ENCODE measurements around the gene PKIB.

The PKIB gene

GRCh38 chr6:122692175-122692598 is 82.0 kb downstream of the PKIB start:
- H3K27me3 ChIP-seq (ENCODE audit: low read depth): no peaks in the 10 kb centered on the region
- no peak for DNase-seq (ENCODE audit: low spot score in 2 of 2)
- in situ Hi-C loops (cut with MboI; ENCODE audit: low sequenced_read_pairs): no loop called here
- no peaks in the 10 kb centered on the region for H3K9me3 ChIP-seq
- H3K4me1 ChIP-seq: peaks cover 19% of the 10 kb centered on the region
- no peaks in the 10 kb centered on the region for H3K36me3 ChIP-seq (replicated peaks)
- no peak overlapping the region for H3K4me3 ChIP-seq

GRCh38 chr6:122692807-122693580 is 82.8 kb downstream of the PKIB start:
- in situ Hi-C loops (cut with MboI; ENCODE audit: low sequenced_read_pairs): no loop called here
- no peaks in the 10 kb centered on the region for H3K27me3 ChIP-seq (ENCODE audit: low read depth)
- H3K36me3 ChIP-seq (replicated peaks): no peaks in the 10 kb centered on the region
- DNase-seq (ENCODE audit: low spot score in 2 of 2): peak in 1 of 2 experiments; percentile 52
- no peaks in the 10 kb centered on the region for H3K9me3 ChIP-seq
- H3K4me1 ChIP-seq: peaks cover 19% of the 10 kb centered on the region
- H3K4me3 ChIP-seq: no peak overlapping the region

DNA sequence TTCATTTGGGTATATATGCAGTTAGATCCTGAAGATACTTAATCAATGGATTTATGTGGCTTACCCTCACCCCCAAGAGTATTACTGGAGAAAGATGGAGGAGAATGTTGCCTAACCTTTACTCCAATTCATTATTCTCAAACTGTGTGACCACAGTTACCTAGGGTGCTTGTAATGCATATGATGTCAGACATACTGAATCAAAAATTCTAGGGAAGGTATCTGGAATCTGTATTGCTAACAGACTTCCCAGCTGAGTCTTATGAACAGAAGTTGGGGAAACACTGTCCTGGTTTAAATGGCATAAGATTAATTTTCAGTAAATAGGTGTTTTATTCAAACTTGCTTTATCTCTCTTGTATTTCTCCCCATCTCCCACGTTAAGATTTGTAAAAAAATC is 83.9 kb downstream of the PKIB start:
- DNase-seq (ENCODE audit: low spot score in 2 of 2): no peak
- Histone ChIP-seq H3K9me3 (no peaks in the 10 kb centered on the region), H3K4me1 (peaks cover 19% of the 10 kb centered on the region), H3K4me3 (no peak overlapping the region), H3K27me3 (ENCODE audit: low read depth) (no peaks in the 10 kb centered on the region), H3K36me3 (replicated peaks) (no peaks in the 10 kb centered on the region)
- in situ Hi-C loops (cut with MboI; ENCODE audit: low sequenced_read_pairs): no loop called here

DNA sequence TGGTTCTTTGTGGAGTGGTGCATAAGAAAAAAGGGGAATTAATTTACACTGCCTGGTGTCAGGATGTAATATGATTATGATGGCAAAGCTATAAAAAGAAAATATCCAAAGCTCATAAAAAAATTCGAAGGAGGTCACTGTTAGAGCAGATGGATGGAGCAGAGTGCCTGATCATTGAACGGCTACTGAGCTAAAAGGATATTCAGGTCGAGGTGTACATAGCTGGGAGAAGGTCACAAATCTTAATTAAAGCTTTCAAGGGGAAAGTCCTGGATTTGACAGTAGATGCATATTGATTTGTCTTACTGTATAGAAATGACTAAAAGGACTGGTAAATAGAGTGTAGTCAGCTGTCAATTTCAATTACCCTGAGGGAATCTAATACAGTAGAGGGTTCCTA is 84.4 kb downstream of the PKIB start:
- DNase-seq (ENCODE audit: low spot score in 2 of 2): peak in 1 of 2 experiments; percentile 46
- Histone ChIP-seq H3K36me3 (replicated peaks) (no peaks in the 10 kb centered on the region), H3K4me1 (peaks cover 19% of the 10 kb centered on the region), H3K9me3 (no peaks in the 10 kb centered on the region), H3K27me3 (ENCODE audit: low read depth) (no peaks in the 10 kb centered on the region), H3K4me3 (no peak overlapping the region)
- in situ Hi-C loops (cut with MboI; ENCODE audit: low sequenced_read_pairs): no loop called here

DNA sequence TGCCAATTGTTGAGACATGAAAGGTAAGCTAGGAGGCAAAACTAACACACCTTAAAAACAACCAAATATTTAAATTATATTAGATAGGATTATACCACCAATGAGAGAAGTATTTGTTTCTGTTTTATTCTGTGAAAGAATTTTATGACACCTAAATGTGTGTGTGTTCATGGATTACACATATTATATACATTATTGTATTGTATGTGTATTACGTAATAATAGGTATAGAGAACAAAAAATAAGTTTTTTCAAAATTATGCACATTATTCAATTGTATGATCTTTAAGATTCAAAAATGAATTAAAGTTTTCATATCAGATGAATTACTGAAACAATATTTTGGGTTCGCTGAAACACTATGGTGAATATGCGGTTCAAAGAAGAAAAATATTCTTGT is 85.0 kb downstream of the PKIB start:
- H3K4me1 ChIP-seq: peaks cover 19% of the 10 kb centered on the region
- H3K4me3 ChIP-seq: no peak overlapping the region
- H3K27me3 ChIP-seq (ENCODE audit: low read depth): no peaks in the 10 kb centered on the region
- no peaks in the 10 kb centered on the region for H3K9me3 ChIP-seq
- H3K36me3 ChIP-seq (replicated peaks): no peaks in the 10 kb centered on the region
- in situ Hi-C loops (cut with MboI; ENCODE audit: low sequenced_read_pairs): no loop called here
- no peak for DNase-seq (ENCODE audit: low spot score in 2 of 2)

GRCh38 chr6:122696079-122696478 is 85.9 kb downstream of the PKIB start:
- peaks cover 19% of the 10 kb centered on the region for H3K4me1 ChIP-seq
- H3K27me3 ChIP-seq (ENCODE audit: low read depth): no peaks in the 10 kb centered on the region
- no peak overlapping the region for H3K4me3 ChIP-seq
- no peak for DNase-seq (ENCODE audit: low spot score in 2 of 2)
- in situ Hi-C loops (cut with MboI; ENCODE audit: low sequenced_read_pairs): no loop called here
- no peaks in the 10 kb centered on the region for H3K9me3 ChIP-seq
- no peaks in the 10 kb centered on the region for H3K36me3 ChIP-seq (replicated peaks)

DNA sequence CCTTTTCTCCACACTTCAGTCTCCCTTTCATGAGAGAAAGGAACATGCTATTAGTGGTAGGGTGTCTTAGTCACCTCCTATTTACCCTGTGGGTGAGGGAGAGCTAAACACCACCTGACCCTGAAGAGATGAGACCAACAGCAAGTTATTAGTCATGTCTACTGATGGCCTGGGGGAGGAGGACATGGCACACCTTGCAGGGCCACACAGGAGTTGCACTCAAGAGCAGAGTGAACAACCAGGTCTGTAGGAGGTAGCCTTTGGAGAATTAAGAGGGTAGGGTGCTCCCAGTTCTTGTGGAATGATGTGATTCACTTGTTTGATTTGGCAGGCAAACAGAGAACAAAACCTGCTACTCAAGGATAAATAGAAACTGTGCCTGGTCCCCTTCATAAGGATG is 86.6 kb downstream of the PKIB start:
- no peak overlapping the region for H3K4me3 ChIP-seq
- H3K4me1 ChIP-seq: peaks cover 19% of the 10 kb centered on the region
- in situ Hi-C loops (cut with MboI; ENCODE audit: low sequenced_read_pairs): no loop called here
- H3K27me3 ChIP-seq (ENCODE audit: low read depth): no peaks in the 10 kb centered on the region
- H3K36me3 ChIP-seq (replicated peaks): no peaks in the 10 kb centered on the region
- H3K9me3 ChIP-seq: no peaks in the 10 kb centered on the region
- DNase-seq (ENCODE audit: low spot score in 2 of 2): no peak

GRCh38 chr6:122697458-122697857 is 87.3 kb downstream of the PKIB start:
- H3K4me3 ChIP-seq: no peak overlapping the region
- in situ Hi-C loops (cut with MboI; ENCODE audit: low sequenced_read_pairs): no loop called here
- H3K27me3 ChIP-seq (ENCODE audit: low read depth): no peaks in the 10 kb centered on the region
- H3K9me3 ChIP-seq: no peaks in the 10 kb centered on the region
- no peaks in the 10 kb centered on the region for H3K36me3 ChIP-seq (replicated peaks)
- no peak for DNase-seq (ENCODE audit: low spot score in 2 of 2)
- peaks cover 15% of the 10 kb centered on the region for H3K4me1 ChIP-seq

DNA sequence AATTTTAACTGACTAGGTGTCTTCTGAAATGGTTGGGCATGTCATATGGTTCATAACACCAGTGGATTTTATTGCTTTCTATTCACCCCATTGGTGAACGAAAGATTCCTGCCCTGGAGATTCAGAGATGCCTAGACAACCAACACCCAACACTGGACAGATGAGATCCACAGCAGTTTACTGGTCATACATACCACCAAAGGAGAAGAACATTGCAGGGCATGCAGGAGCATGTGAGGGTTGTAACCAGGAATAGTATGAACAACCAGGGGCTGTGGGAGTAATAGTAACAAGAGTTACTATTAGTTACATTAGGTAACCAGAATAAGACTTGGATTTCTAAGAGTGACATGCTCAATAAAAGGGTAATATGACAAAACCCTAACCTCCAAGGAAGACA is 91.5 kb downstream of the PKIB start:
- no peak for DNase-seq (ENCODE audit: low spot score in 2 of 2)
- Histone ChIP-seq H3K9me3 (no peaks in the 10 kb centered on the region), H3K27me3 (ENCODE audit: low read depth) (no peaks in the 10 kb centered on the region), H3K4me3 (no peak overlapping the region), H3K36me3 (replicated peaks) (no peaks in the 10 kb centered on the region), H3K4me1 (no peaks in the 10 kb centered on the region)
- in situ Hi-C loops (cut with MboI; ENCODE audit: low sequenced_read_pairs): no loop called here

DNA sequence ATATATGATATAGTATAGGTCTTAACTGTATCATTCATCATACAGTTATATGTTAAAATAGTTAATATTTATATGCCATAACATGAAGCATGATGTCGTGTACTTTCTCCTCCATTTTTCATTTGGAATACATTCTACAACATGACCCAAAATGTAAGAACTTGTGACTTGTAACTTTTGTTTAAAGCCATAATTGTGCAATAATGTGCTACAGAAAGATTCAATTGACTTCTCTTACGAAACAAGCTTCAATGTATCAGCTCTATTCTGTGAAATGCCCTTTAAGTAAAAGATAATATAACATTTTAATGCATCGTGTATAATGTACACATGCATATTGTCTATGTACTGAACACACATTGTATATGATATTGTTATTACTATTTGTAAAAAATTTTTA is 92.6 kb downstream of the PKIB start:
- 0 out of 2 replicates have a peak, but pooled peaks cover 4% of the 10 kb centered on the region for H3K27me3 ChIP-seq (ENCODE audit: low read depth)
- in situ Hi-C loops (cut with MboI; ENCODE audit: low sequenced_read_pairs): no loop called here
- no peaks in the 10 kb centered on the region for H3K9me3 ChIP-seq
- DNase-seq (ENCODE audit: low spot score in 2 of 2): no peak
- H3K36me3 ChIP-seq (replicated peaks): no peaks in the 10 kb centered on the region
- H3K4me1 ChIP-seq: no peaks in the 10 kb centered on the region
- no peak overlapping the region for H3K4me3 ChIP-seq

- Histone ChIP-seq H3K36me3 (replicated peaks) (no peaks in the 10 kb centered on the region), H3K4me3 (no peak overlapping the region)
- no peak for DNase-seq (ENCODE audit: low spot score in 2 of 2)
Measured at GRCh38 chr6:122704066-122704465, 93.9 kb downstream of the PKIB start.

DNA sequence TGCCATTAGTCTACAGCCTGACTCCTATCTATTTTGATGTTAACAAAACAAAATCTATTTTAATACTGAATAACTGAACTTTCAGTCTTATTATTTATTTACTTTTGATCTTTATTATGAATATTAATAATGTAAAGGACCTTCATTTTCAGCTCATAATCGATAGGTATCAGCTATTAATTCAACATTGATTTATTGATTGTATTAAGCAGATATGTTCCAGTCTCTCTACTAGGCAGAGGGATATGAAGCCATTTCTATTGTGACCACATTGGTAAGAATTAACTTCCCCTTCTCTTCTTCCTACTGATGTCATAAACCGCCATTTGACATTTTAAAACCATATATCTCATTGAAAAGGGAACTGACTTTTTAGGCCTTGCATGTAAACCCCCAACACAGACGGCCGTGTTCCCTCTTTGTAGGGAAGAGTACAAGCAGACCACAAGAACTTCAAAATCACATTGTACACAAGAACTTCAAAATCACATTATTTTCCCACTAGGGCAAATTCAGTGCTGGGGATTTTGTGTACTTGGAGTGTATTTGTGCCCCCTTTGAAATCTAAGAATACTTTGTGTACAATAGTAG is 99.8 kb downstream of the PKIB start:
- in situ Hi-C loops (cut with MboI; ENCODE audit: low sequenced_read_pairs): no loop called here
- no peaks in the 10 kb centered on the region for H3K9me3 ChIP-seq
- H3K27me3 ChIP-seq (ENCODE audit: low read depth): peaks cover 12% of the 10 kb centered on the region
- no peaks in the 10 kb centered on the region for H3K4me1 ChIP-seq
- H3K36me3 ChIP-seq (replicated peaks): no peaks in the 10 kb centered on the region
- DNase-seq (ENCODE audit: low spot score in 2 of 2): no peak
- H3K4me3 ChIP-seq: no peak overlapping the region

More at GRCh38 chr6:122704066-122704465, 93.9 kb downstream of the PKIB start:
- peaks cover 8% of the 10 kb centered on the region; the same call in 1 of the 2 replicates for H3K27me3 ChIP-seq (ENCODE audit: low read depth)
- in situ Hi-C loops (cut with MboI; ENCODE audit: low sequenced_read_pairs): no loop called here
- H3K9me3 ChIP-seq: no peaks in the 10 kb centered on the region
- no peaks in the 10 kb centered on the region for H3K4me1 ChIP-seq

DNA sequence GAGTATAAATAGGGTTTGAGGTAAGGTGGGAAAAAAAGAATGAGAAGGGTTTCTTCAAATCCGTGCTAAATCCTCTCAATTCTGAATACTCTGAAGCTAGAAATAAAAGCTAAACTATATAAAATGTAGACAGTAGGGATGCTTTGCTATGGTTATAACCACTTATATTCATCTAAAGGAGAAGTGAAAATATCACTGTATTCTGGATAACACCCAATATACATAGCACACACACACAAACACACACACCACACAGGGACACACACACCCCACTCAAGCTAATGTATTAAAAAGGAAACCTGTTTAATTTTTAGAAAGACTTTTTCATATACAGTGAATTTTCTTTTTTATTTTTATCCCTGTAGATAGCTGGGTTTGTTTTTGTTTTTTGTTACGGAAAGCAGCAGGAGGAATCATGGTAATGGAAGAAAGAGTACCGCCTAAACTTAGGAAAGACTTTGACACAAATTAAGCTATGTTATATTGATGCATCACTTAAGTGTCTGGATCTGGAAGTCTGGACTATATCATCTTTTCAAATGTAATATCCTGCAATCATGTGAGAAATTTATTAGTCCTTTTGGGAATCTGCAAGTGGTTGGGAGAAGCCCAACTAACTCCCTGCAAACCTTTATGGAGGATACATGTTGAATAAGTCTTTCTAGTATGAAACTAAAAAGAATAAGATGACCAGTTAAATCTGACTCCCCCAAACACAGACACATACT is 100.9 kb downstream of the PKIB start:
- in situ Hi-C loops (cut with MboI; ENCODE audit: low sequenced_read_pairs): no loop called here
- Histone ChIP-seq H3K4me3 (no peak overlapping the region), H3K4me1 (no peaks in the 10 kb centered on the region), H3K27me3 (ENCODE audit: low read depth) (peaks cover 12% of the 10 kb centered on the region), H3K9me3 (no peaks in the 10 kb centered on the region), H3K36me3 (replicated peaks) (no peaks in the 10 kb centered on the region)
- no peak for DNase-seq (ENCODE audit: low spot score in 2 of 2)

DNA sequence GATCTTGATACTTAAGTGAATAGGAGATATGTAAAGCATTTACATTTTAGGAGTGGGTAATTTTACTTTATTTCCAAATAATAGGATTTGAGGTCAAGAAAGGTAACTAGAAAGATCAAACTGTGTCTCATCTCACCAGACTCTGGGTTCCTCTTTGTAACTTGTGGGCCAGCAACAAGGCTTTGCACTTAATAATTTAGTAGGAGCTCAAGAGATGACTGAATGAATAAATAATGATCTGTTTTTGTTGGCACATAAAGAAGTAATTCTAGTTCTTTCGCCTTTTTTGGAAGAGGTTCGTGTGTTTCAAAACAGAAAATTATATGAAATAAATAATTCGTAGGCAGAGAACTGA is 101.9 kb downstream of the PKIB start:
- no peak overlapping the region for H3K4me3 ChIP-seq
- no peaks in the 10 kb centered on the region for H3K9me3 ChIP-seq
- peaks cover 11% of the 10 kb centered on the region for H3K27me3 ChIP-seq (ENCODE audit: low read depth)
- in situ Hi-C loops (cut with MboI; ENCODE audit: low sequenced_read_pairs): no loop called here
- H3K36me3 ChIP-seq (replicated peaks): no peaks in the 10 kb centered on the region
- DNase-seq (ENCODE audit: low spot score in 2 of 2): no peak
- peaks cover 2% of the 10 kb centered on the region; the same call in 1 of the 2 replicates for H3K4me1 ChIP-seq

All from HAP-1 (cell line).